AG10803 (cell line): ENCODE measurements around the gene NUTF2.

Source experiments
- DNase-seq: peaks from one replicate; pipeline ENCODE4 v3.0.0; 2010; ENCODE audit warnings: low read depth
- H3K4me3 ChIP-seq: 2 replicates; pipeline ENCODE4 v1.5.1; 2011; ENCODE audit warnings: mild to moderate bottlenecking, low read length, control low read depth
- CTCF ChIP-seq: conservative IDR thresholded peaks from 2 replicates; pipeline ENCODE4 v1.5.1; 2011; ENCODE audit warnings: mild to moderate bottlenecking, low read length, control low read depth, inconsistent platforms

Gene NUTF2

GRCh38 chr16:67865318-67865717 is 18.6 kb downstream of the NUTF2 start:
- no peak overlapping the region for H3K4me3 ChIP-seq
- TF ChIP-seq CTCF, result peak; percentile 50
- DNase-seq, result peak; percentile 40

GRCh38 chr16:67868290-67868689 is 21.6 kb downstream of the NUTF2 start:
- no peak for TF ChIP-seq CTCF
- H3K4me3 ChIP-seq, result no peak overlapping the region
- no peak for DNase-seq

GRCh38 chr16:67869653-67870052 is 22.9 kb downstream of the NUTF2 start:
- no peak for TF ChIP-seq CTCF
- H3K4me3 ChIP-seq, result no peak overlapping the region
- DNase-seq, result no peak

- TF ChIP-seq CTCF, result no peak
- H3K4me3 ChIP-seq, result no peak overlapping the region
- no peak for DNase-seq
Measured at GRCh38 chr16:67871256-67871655, 24.5 kb downstream of the NUTF2 start.

GRCh38 chr16:67872131-67872630 is 25.4 kb downstream of the NUTF2 start:
- DNase-seq, result no peak
- no peak for TF ChIP-seq CTCF
- peak overlapping the region; percentile 91 for H3K4me3 ChIP-seq

- peak; percentile 79 for DNase-seq
- no peak for TF ChIP-seq CTCF
- peak within 1 kb of the TSS; percentile 91 for H3K4me3 ChIP-seq
Measured at GRCh38 chr16:67872631-67873434, 26.1 kb downstream of the NUTF2 start, which contains the start of gene EDC4. Gene EDC4, plus strand, starts transcription at chr16:67873052. Its CDS starts 210 bp downstream, at chr16:67873262.
